HCT116 (cell line): ENCODE results near the gene PPARGC1A. TPM values are rescaled to one million over a fixed set of nuclear protein-coding genes. Genes with fewer than 3 reads are reported as not detected.

Experiments used
- ATAC-seq: fragments of 200-7000 bp; cut with Tn5 transposase; 2 replicates; pipeline ENCODE4 v1.9.1; 2020; ENCODE audit warnings: mild to moderate bottlenecking, moderate library complexity
- BruUV-seq: library from RNA; stranded (reverse); fragments of 400-500 nt; replicated peaks from 2 replicates; lab custom pipeline; 2021; lab: Mats Ljungman, UMichigan
- CTCF ChIA-PET: fragments of 300-600 bp; sonication (Branson Sonifier 250); formaldehyde crosslinking; loops from one replicate; lab custom pipeline; 2021; ENCODE audit warnings: antibody characterized with exemption; lab: Charles Lee
- POLR2A ChIA-PET: fragments of 300-600, 350-600 bp; sonication (Branson Sonifier 250); formaldehyde crosslinking; loops from one replicate; lab custom pipeline; 2021; ENCODE audit warnings: antibody characterized with exemption; lab: Charles Lee
- RAD21 ChIA-PET, 2 experiments: fragments of 300-600 bp; sonication (Branson Sonifier 250); formaldehyde crosslinking; loops; one replicate each; lab custom pipeline; 2023; ENCODE audit warnings: low total read pairs in 2 of 2; ENCODE audit not compliant: uncharacterized antibody in 2 of 2, unreplicated experiment in 2 of 2, low non-redundant PET in 1 of 2; lab: Charles Lee
- DNase-seq: peaks from one replicate; pipeline ENCODE4 v3.0.0-alpha.2; 2010; ENCODE audit warnings: low read depth, low spot score
- H2AFZ ChIP-seq: fragments of 200-600 bp; shearing (Covaris generic), sonication (generic); 2 replicates; pipeline ENCODE4 v1.6.1; 2017; ENCODE audit warnings: low read depth, mixed run types, mixed read lengths, antibody characterized with exemption, low read length; ENCODE audit not compliant: poor library complexity, severe bottlenecking
- H3K27ac ChIP-seq: 2 replicates; pipeline ENCODE4 v1.5.1; 2012; ENCODE audit warnings: low read depth, low read length
- H3K27me3 ChIP-seq: fragments of 200-600 bp; sonication (generic); 2 replicates; pipeline ENCODE4 v1.6.1; 2016; ENCODE audit warnings: mixed run types, low read length, mixed read lengths; ENCODE audit not compliant: insufficient read depth
- H3K36me3 ChIP-seq, 2 experiments: fragments of 200-500 bp in 1 of 2; fragments of 200-600 bp in 1 of 2; sonication (Bioruptor generic) in 1 of 2; sonication (generic) in 1 of 2; 2 replicates each; pipeline versions ENCODE4 v1.5.1 to v1.6.1; 2014 to 2016; ENCODE audit warnings: low read length in 2 of 2, inconsistent platforms in 1 of 2, mixed read lengths in 1 of 2, mixed run types in 1 of 2; ENCODE audit not compliant: insufficient read depth in 2 of 2, control insufficient read depth in 1 of 2
- H3K4me1 ChIP-seq, 2 experiments: fragments of 200-600 bp in 1 of 2; sonication (generic) in 1 of 2; 2 replicates each; pipeline versions ENCODE4 v1.5.1 to v1.6.1; 2012 to 2017; ENCODE audit warnings: low read length in 2 of 2, inconsistent platforms in 1 of 2, mild to moderate bottlenecking in 1 of 2, mixed read lengths in 1 of 2, mixed run types in 1 of 2, moderate library complexity in 1 of 2; ENCODE audit not compliant: insufficient read depth in 2 of 2, control insufficient read depth in 1 of 2
- H3K4me2 ChIP-seq: fragments of 200-600 bp; sonication (generic); 2 replicates; pipeline ENCODE4 v1.6.1; 2017; ENCODE audit warnings: mixed run types, low read length, mixed read lengths
- H3K4me3 ChIP-seq, 2 experiments: fragments of 200-600 bp in 1 of 2; sonication (generic) in 1 of 2; replicated peaks in 1 of 2; 2 replicates each; pipeline ENCODE4 v1.5.1; 2011 to 2016; ENCODE audit warnings: low read length in 2 of 2, control low read depth in 1 of 2, low read depth in 1 of 2, mild to moderate bottlenecking in 1 of 2, mixed read lengths in 1 of 2, mixed run types in 1 of 2
- H3K79me2 ChIP-seq: fragments of 200-600 bp; sonication (generic); 2 replicates; pipeline ENCODE4 v1.6.1; 2017; ENCODE audit warnings: mild to moderate bottlenecking, mixed run types, low read length, moderate library complexity, mixed read lengths; ENCODE audit not compliant: insufficient read depth
- H3K9ac ChIP-seq: fragments of 200-600 bp; sonication (generic); 2 replicates; pipeline ENCODE4 v1.6.1; 2016; ENCODE audit warnings: low read length, mixed read lengths
- H3K9me2 ChIP-seq: fragments of 200-600 bp; sonication (generic), shearing (Covaris generic); 2 replicates; pipeline ENCODE4 v1.6.1; 2017; ENCODE audit warnings: mixed run types, mild to moderate bottlenecking, moderate library complexity; ENCODE audit not compliant: insufficient read depth
- H3K9me3 ChIP-seq, 2 experiments: fragments of 200-500 bp in 1 of 2; fragments of 200-600 bp in 1 of 2; sonication (Bioruptor generic) in 1 of 2; sonication (generic) in 1 of 2; 2 replicates each; pipeline ENCODE4 v1.6.1; 2014 to 2017; ENCODE audit warnings: low read length in 2 of 2, mixed read lengths in 2 of 2, inconsistent platforms in 1 of 2, low read depth in 1 of 2, mild to moderate bottlenecking in 1 of 2, mixed run types in 1 of 2, moderate library complexity in 1 of 2; ENCODE audit not compliant: control insufficient read depth in 1 of 2, insufficient read depth in 1 of 2
- H4K20me1 ChIP-seq: fragments of 200-600 bp; sonication (generic), shearing (Covaris generic); 2 replicates; pipeline ENCODE4 v1.6.1; 2017; ENCODE audit warnings: mixed run types, mild to moderate bottlenecking, moderate library complexity; ENCODE audit not compliant: insufficient read depth
- EZH2phosphoT487 ChIP-seq: fragments of 200-600 bp; IDR thresholded peaks from 2 replicates; pipeline ENCODE4 v1.6.1; 2018; ENCODE audit warnings: antibody characterized with exemption, borderline replicate concordance
- MAX ChIP-seq: IDR thresholded peaks from 2 replicates; pipeline ENCODE4 v1.6.1; 2012
- SIN3A ChIP-seq: IDR thresholded peaks from 2 replicates; pipeline ENCODE4 v1.6.1; 2012; ENCODE audit warnings: low read depth
- SP1 ChIP-seq: IDR thresholded peaks from 2 replicates; pipeline ENCODE4 v1.6.1; 2012; ENCODE audit warnings: low read depth
- TCF7L2 ChIP-seq: IDR thresholded peaks from 2 replicates; pipeline ENCODE4 v1.7.0; 2011; ENCODE audit warnings: borderline replicate concordance, inconsistent platforms; ENCODE audit not compliant: insufficient read depth, insufficient read length; ENCODE audit errors: extremely low read depth
- ZNF274 ChIP-seq: fragments of 200-500 bp; sonication (Bioruptor generic); IDR thresholded peaks from 2 replicates; pipeline ENCODE4 v1.6.1; 2014; ENCODE audit warnings: mild to moderate bottlenecking, low read depth, low read length, inconsistent platforms
- intact Hi-C: fragments of 100-400 bp; cut with micrococcal nuclease; formaldehyde crosslinking; loops from 2 replicates; pipeline ENCODE4 v1.10.0; 2022
- total RNA-seq: library from RNA; stranded (reverse); gene quantifications from one replicate; pipeline ENCODE4 v1.2.1, GENCODE V29; 2021; ENCODE audit not compliant: unreplicated experiment

Gene PPARGC1A
- total RNA-seq, 1 experiment from 2014 or later, result not detected

GRCh38 chr4:23871426-23871825 lies 18.4 kb downstream of the PPARGC1A start:
- no peak overlapping the region for H3K4me2 ChIP-seq
- no peaks in the 10 kb centered on the region for H4K20me1 ChIP-seq
- intact Hi-C loops, result no loop called here
- DNase-seq (no peak), ATAC-seq (no peak)
- RAD21 ChIA-PET, result no interaction called here
- POLR2A ChIA-PET, result no interaction called here
- no peak overlapping the region for H3K4me3 ChIP-seq
- TF ChIP-seq ZNF274, result no peak
- no peak for TF ChIP-seq SIN3A
- no peak for TF ChIP-seq TCF7L2
- no peak for TF ChIP-seq SP1
- TF ChIP-seq MAX, result no peak
- TF ChIP-seq EZH2phosphoT487, result no peak
- peaks cover 0 to 14% of the 10 kb centered on the region in 2 experiments; a peak in 2 of 4 replicates for H3K9me3 ChIP-seq
- H3K9me2 ChIP-seq, result no peaks in the 10 kb centered on the region
- no peak overlapping the region for H3K9ac ChIP-seq
- no peak overlapping the region for H2AFZ ChIP-seq
- H3K27me3 ChIP-seq, result no peaks in the 10 kb centered on the region
- H3K4me1 ChIP-seq, result no peaks in the 10 kb centered on the region
- CTCF ChIA-PET, result no interaction called here
- no peak overlapping the region for H3K27ac ChIP-seq
- no peaks in the 10 kb centered on the region for H3K36me3 ChIP-seq
- BruUV-seq, result no TSS peak
- no peaks in the 10 kb centered on the region for H3K79me2 ChIP-seq

- Histone ChIP-seq H3K36me3 (no peaks in the 10 kb centered on the region), H3K9ac (no peak overlapping the region), H3K79me2 (no peaks in the 10 kb centered on the region), H3K9me2 (no peaks in the 10 kb centered on the region), H2AFZ (no peak overlapping the region), H3K27me3 (no peaks in the 10 kb centered on the region), H3K4me2 (no peak overlapping the region), H3K4me3 (no peak overlapping the region), H3K4me1 (no peaks in the 10 kb centered on the region), H4K20me1 (no peaks in the 10 kb centered on the region), H3K27ac (no peak overlapping the region), H3K9me3 (peaks cover 4 to 16% of the 10 kb centered on the region in 2 experiments; a peak in 2 of 4 replicates)
- BruUV-seq, result no TSS peak
- intact Hi-C loops, result no loop called here
- TF ChIP-seq EZH2phosphoT487, result no peak
- ChIA-PET RAD21 (no interaction called here), CTCF (no interaction called here), POLR2A (no interaction called here)
- ATAC-seq (no peak), DNase-seq (no peak)
Measured at GRCh38 chr4:23866450-23867075, 23.3 kb downstream of the PPARGC1A start.
